Activated CD8-positive, alpha-beta T cell treated with anti-CD3 and anti-CD28 coated beads, Interleukin-2, amount 10 ng/mL, durations not matched to agents 7 days and 5 days (primary cell): ENCODE measurements around the gene DPP6. TPM values are rescaled to one million over a fixed set of nuclear protein-coding genes. Genes with fewer than 3 reads are reported as not detected.
A peak's percentile ranks its signal among the peaks of the same experiment; 100 is the strongest.

Experiments used
- ATAC-seq: fragments of 150-1000 bp; cut with Tn5 transposase; one replicate; pipeline ENCODE4 v1.10.0; 2021; ENCODE audit warnings: moderate library complexity
- CTCF ChIA-PET: fragments of 350-600 bp; sonication (Branson Sonifier 250); formaldehyde crosslinking; loops from one replicate; lab custom pipeline; 2021; ENCODE audit warnings: antibody characterized with exemption; lab: Charles Lee
- POLR2A ChIA-PET: fragments of 350-600 bp; sonication (Branson Sonifier 250); formaldehyde crosslinking; loops from one replicate; lab custom pipeline; 2021; ENCODE audit warnings: antibody characterized with exemption; lab: Charles Lee
- DNase-seq: peaks from one replicate; pipeline ENCODE4 v3.0.0-alpha.2; 2020
- H3K27ac Mint-ChIP-seq: one replicate; pipeline ENCODE4 v1.8.0; 2021; ENCODE audit warnings: mild to moderate bottlenecking, mixed read lengths
- H3K27me3 Mint-ChIP-seq: one replicate; pipeline ENCODE4 v1.8.0; 2021; ENCODE audit warnings: low read depth, mixed read lengths
- H3K36me3 Mint-ChIP-seq: one replicate; pipeline ENCODE4 v1.8.0; 2021; ENCODE audit warnings: low read depth, mixed read lengths
- H3K4me1 Mint-ChIP-seq: one replicate; pipeline ENCODE4 v1.8.0; 2021; ENCODE audit warnings: low read depth, mixed read lengths
- H3K4me3 Mint-ChIP-seq: one replicate; pipeline ENCODE4 v1.8.0; 2021; ENCODE audit warnings: mild to moderate bottlenecking, mixed read lengths
- H3K9me3 Mint-ChIP-seq: one replicate; pipeline ENCODE4 v1.8.0; 2022; ENCODE audit warnings: mixed read lengths; ENCODE audit not compliant: insufficient read depth
- total RNA-seq, 2 experiments: library from RNA; stranded (reverse); gene quantifications; one replicate each; pipeline ENCODE4 v1.2.3, GENCODE V29; 2021

DPP6 gene
- total RNA-seq, 2 experiments from 2014 or later: not detected

GRCh38 chr7:154212861-154213260, 160.7 kb downstream of the DPP6 start:
- no peaks in the 10 kb centered on the region for H3K4me1 Mint-ChIP-seq
- DNase-seq (no peak), ATAC-seq (no peak)
- no peaks in the 10 kb centered on the region for H3K9me3 Mint-ChIP-seq
- no peaks in the 10 kb centered on the region for H3K36me3 Mint-ChIP-seq
- ChIA-PET POLR2A (no interaction called here), CTCF (no interaction called here)
- no peak overlapping the region for H3K4me3 Mint-ChIP-seq
- H3K27ac Mint-ChIP-seq: no peak overlapping the region
- H3K27me3 Mint-ChIP-seq: no peaks in the 10 kb centered on the region

DNA sequence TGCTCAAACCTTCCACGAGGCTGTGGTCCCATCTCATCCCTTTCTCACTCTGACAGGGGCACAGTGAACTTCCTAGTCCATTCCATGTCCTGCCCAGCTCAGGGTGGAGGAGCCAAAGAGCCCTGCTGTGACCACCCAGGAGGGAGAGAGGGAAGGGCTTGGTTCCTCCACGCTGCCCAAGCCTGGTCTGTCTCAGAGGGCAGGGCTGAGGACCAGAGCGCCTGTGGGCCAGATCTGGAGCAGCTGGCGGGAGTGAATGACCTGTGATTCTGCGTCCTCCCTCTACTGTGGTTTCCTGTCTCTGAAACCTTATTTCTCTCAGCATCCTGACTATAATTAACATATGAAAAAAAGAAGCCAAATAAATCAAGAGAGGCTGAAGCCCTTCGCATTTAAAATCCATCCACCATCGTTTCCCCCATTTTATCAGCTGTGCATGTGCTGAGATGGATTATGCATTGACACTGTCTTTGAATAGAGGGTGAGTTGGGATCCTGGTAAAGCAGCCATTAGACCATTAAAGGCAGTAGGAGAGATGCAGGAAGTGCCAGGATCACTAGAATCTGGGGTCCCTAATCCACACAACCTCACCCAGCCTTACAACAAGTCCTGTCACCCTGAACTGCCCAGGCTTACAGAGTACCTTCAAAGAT, 165.6 kb downstream of the DPP6 start:
- H3K27me3 Mint-ChIP-seq: no peaks in the 10 kb centered on the region
- H3K4me1 Mint-ChIP-seq: no peaks in the 10 kb centered on the region
- H3K27ac Mint-ChIP-seq: no peak overlapping the region
- H3K4me3 Mint-ChIP-seq: no peak overlapping the region
- no peak for DNase-seq
- ChIA-PET POLR2A (no interaction called here), CTCF (no interaction called here)
- peaks cover 3% of the 10 kb centered on the region for H3K9me3 Mint-ChIP-seq
- no peak for ATAC-seq
- H3K36me3 Mint-ChIP-seq: no peaks in the 10 kb centered on the region

DNA sequence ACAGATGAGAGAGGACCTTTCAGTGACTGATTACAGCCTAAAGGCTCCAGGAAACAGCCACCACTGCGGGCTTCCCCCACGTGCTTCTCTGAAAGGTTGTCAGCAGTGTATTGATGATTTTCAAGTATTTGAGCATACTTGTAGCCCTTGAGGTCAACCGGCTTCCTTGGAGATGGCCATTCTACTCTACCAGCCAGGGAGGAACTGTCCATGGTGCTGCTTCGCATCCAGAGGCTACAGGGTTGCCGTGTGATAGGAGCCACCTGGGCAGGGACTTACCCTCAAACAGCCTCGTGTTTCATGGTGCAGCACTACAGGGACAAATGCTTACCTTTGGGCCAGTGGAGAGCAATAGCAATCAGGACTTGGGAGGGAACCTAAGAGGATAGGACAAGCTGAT, 179.5 kb downstream of the DPP6 start:
- CTCF ChIA-PET: no interaction called here
- Mint-ChIP-seq H3K9me3 (peaks cover 5% of the 10 kb centered on the region), H3K27ac (no peak overlapping the region), H3K27me3 (no peaks in the 10 kb centered on the region), H3K4me3 (no peak overlapping the region), H3K4me1 (no peaks in the 10 kb centered on the region), H3K36me3 (no peaks in the 10 kb centered on the region)
- DNase-seq (peak; percentile 20), ATAC-seq (no peak)
- POLR2A ChIA-PET: no interaction called here

- H3K27me3 Mint-ChIP-seq: no peaks in the 10 kb centered on the region
- no peaks in the 10 kb centered on the region for H3K36me3 Mint-ChIP-seq
These were observed 180.5 kb downstream of the DPP6 start for GRCh38 chr7:154232700-154233099.

DNA sequence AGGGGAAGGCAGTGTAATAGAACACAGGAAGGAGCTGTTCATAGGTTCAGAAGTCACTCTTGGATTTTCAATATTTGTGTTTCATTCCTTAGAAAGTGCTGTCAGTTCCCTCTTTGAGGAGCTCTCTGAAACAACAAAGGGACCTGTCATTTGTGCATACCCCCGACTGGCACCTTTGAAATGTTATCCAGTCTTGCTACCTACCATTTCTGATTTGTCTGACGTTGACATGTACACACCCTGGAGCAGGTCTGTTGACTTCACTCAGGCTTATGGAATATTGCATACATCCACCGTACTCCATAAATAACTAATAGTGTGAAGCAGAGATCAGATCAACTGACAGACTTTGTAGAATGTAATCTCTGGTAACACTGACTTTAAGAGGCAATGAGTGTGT, 189.8 kb downstream of the DPP6 start:
- H3K27ac Mint-ChIP-seq: no peak overlapping the region
- ChIA-PET POLR2A (no interaction called here), CTCF (no interaction called here)

More at GRCh38 chr7:154232700-154233099, 180.5 kb downstream of the DPP6 start:
- Mint-ChIP-seq H3K27ac (no peak overlapping the region), H3K4me3 (no peak overlapping the region), H3K9me3 (peaks cover 5% of the 10 kb centered on the region), H3K4me1 (no peaks in the 10 kb centered on the region)
- ATAC-seq: no peak
- ChIA-PET CTCF (no interaction called here), POLR2A (no interaction called here)
- no peak for DNase-seq

DNA sequence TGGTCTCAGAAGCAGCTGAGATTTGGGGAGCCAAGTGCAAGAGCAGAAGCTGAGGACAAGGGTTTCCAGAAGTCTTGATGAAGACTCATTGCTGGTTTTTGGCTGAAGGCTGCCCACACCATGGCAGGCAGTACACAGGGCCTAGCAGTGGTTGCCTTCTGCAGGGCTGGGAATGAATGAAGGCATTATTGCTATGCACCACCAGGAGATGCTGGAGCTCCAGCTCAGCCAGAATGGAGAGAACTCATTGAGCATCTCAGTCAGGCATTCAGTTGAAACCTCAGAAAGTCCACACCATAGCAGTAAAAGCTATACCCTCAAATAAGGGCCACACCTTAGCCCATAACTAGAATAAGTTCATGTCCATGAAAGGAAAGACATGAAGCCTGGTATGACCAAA, 190.5 kb downstream of the DPP6 start:
- ATAC-seq (no peak), DNase-seq (no peak)
- no peak overlapping the region for H3K4me3 Mint-ChIP-seq
- H3K4me1 Mint-ChIP-seq: no peaks in the 10 kb centered on the region
- H3K27me3 Mint-ChIP-seq: no peaks in the 10 kb centered on the region
- ChIA-PET CTCF (no interaction called here), POLR2A (no interaction called here)
- no peaks in the 10 kb centered on the region for H3K36me3 Mint-ChIP-seq
- H3K9me3 Mint-ChIP-seq: peaks cover 15% of the 10 kb centered on the region
- no peak overlapping the region for H3K27ac Mint-ChIP-seq

More for the DNA sequence above, 189.8 kb downstream of the DPP6 start:
- no peaks in the 10 kb centered on the region for H3K36me3 Mint-ChIP-seq
- no peak for DNase-seq
- H3K27me3 Mint-ChIP-seq: no peaks in the 10 kb centered on the region
- H3K4me3 Mint-ChIP-seq: no peak overlapping the region
- H3K9me3 Mint-ChIP-seq: peaks cover 15% of the 10 kb centered on the region
- no peak for ATAC-seq
- H3K4me1 Mint-ChIP-seq: no peaks in the 10 kb centered on the region

- Mint-ChIP-seq H3K4me1 (no peaks in the 10 kb centered on the region), H3K36me3 (no peaks in the 10 kb centered on the region), H3K9me3 (peaks cover 3% of the 10 kb centered on the region), H3K27ac (no peak overlapping the region), H3K4me3 (no peak overlapping the region), H3K27me3 (no peaks in the 10 kb centered on the region)
- CTCF ChIA-PET: no interaction called here
- POLR2A ChIA-PET: no interaction called here
- no peak for DNase-seq
- ATAC-seq: no peak
These were observed 199.8 kb downstream of the DPP6 start for GRCh38 chr7:154252046-154252445.

GRCh38 chr7:154253810-154254209, 201.6 kb downstream of the DPP6 start:
- no peaks in the 10 kb centered on the region for H3K27me3 Mint-ChIP-seq
- DNase-seq (no peak), ATAC-seq (no peak)
- no peaks in the 10 kb centered on the region for H3K4me1 Mint-ChIP-seq
- no peaks in the 10 kb centered on the region for H3K36me3 Mint-ChIP-seq
- CTCF ChIA-PET: no interaction called here
- POLR2A ChIA-PET: no interaction called here
- peaks cover 3% of the 10 kb centered on the region for H3K9me3 Mint-ChIP-seq
- H3K27ac Mint-ChIP-seq: no peak overlapping the region
- H3K4me3 Mint-ChIP-seq: no peak overlapping the region

GRCh38 chr7:154255324-154255723, 203.1 kb downstream of the DPP6 start:
- ATAC-seq (no peak), DNase-seq (no peak)
- POLR2A ChIA-PET: no interaction called here
- CTCF ChIA-PET: no interaction called here
- Mint-ChIP-seq H3K9me3 (peaks cover 3% of the 10 kb centered on the region), H3K27me3 (no peaks in the 10 kb centered on the region), H3K4me3 (no peak overlapping the region), H3K36me3 (no peaks in the 10 kb centered on the region), H3K27ac (no peak overlapping the region), H3K4me1 (no peaks in the 10 kb centered on the region)

DNA sequence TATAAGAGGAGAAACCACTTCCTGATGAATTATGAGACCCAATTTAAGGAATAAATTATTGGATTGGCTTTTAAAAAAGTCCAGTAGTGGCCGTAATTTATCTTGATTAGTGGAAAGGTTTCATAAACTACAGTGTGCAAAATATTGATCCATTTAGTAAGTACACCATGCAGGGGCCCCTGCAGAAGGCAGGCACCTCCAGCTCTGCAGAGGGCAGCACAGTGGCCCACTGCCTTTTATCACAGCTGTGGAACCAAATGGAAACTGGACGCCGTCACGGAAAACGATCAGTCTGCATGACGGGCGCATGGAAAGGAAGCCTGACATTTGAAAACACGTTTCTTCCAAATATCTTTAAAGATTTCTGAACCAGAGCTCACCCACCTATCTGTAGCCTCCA, 204.0 kb downstream of the DPP6 start:
- CTCF ChIA-PET: no interaction called here
- POLR2A ChIA-PET: no interaction called here
- no peaks in the 10 kb centered on the region for H3K27me3 Mint-ChIP-seq
- no peaks in the 10 kb centered on the region for H3K36me3 Mint-ChIP-seq
- H3K4me3 Mint-ChIP-seq: no peak overlapping the region
- H3K9me3 Mint-ChIP-seq: peaks cover 3% of the 10 kb centered on the region
- DNase-seq: no peak
- H3K4me1 Mint-ChIP-seq: no peaks in the 10 kb centered on the region
- no peak overlapping the region for H3K27ac Mint-ChIP-seq
- ATAC-seq: no peak

GRCh38 chr7:154259396-154259795, 207.2 kb downstream of the DPP6 start:
- H3K4me1 Mint-ChIP-seq: no peaks in the 10 kb centered on the region
- no peaks in the 10 kb centered on the region for H3K36me3 Mint-ChIP-seq
- no peaks in the 10 kb centered on the region for H3K27me3 Mint-ChIP-seq
- ATAC-seq: no peak
- POLR2A ChIA-PET: no interaction called here
- CTCF ChIA-PET: no interaction called here
- no peak overlapping the region for H3K4me3 Mint-ChIP-seq
- no peak for DNase-seq
- no peaks in the 10 kb centered on the region for H3K9me3 Mint-ChIP-seq
- H3K27ac Mint-ChIP-seq: no peak overlapping the region

- POLR2A ChIA-PET: no interaction called here
- H3K4me3 Mint-ChIP-seq: no peak overlapping the region
- no peaks in the 10 kb centered on the region for H3K27me3 Mint-ChIP-seq
- H3K9me3 Mint-ChIP-seq: no peaks in the 10 kb centered on the region
- no peak for DNase-seq
- H3K36me3 Mint-ChIP-seq: no peaks in the 10 kb centered on the region
- H3K4me1 Mint-ChIP-seq: no peaks in the 10 kb centered on the region
- CTCF ChIA-PET: no interaction called here
- no peak for ATAC-seq
- no peak overlapping the region for H3K27ac Mint-ChIP-seq
These were observed 235.2 kb downstream of the DPP6 start for GRCh38 chr7:154287356-154287755.

DNA sequence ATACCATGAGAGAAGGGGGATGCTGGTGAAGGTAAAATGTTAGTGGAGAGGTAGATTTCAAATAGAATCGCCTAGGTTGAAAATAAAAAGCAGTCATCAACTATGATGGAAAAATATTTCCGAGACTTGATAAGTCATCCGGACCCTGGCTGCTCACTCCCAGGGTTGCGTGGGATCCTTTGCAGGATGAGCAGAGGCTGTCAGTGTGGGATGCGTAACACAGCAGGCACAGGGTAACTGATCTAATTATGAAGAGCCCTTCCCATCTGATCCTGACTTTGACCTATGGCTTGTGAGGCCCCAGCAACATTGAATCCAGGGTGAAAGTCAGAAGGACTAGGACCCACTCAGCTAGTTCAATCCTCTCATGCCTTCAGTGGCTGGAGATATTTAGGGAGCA, 236.9 kb downstream of the DPP6 start:
- no peak for DNase-seq
- Mint-ChIP-seq H3K4me1 (no peaks in the 10 kb centered on the region), H3K36me3 (no peaks in the 10 kb centered on the region), H3K9me3 (no peaks in the 10 kb centered on the region), H3K27ac (no peak overlapping the region), H3K27me3 (no peaks in the 10 kb centered on the region), H3K4me3 (no peak overlapping the region)
- POLR2A ChIA-PET: no interaction called here
- no peak for ATAC-seq
- CTCF ChIA-PET: no interaction called here
